K562 (cell line): ENCODE data around the gene PNP. TPM values are rescaled to one million over a fixed set of nuclear protein-coding genes. Genes with fewer than 3 reads are reported as not detected.

Experiments
- GTF2A2 ChIP-seq: IDR thresholded peaks from 2 replicates; pipeline ENCODE4 v1.6.1; 2016; ENCODE audit warnings: mild to moderate bottlenecking, missing genetic modification characterization, missing compliant biosample characterization
- GTF2F1 ChIP-seq: IDR thresholded peaks from 2 replicates; pipeline ENCODE4 v1.6.1; 2011; ENCODE audit warnings: low read depth, low read length, improper control_type of control experiment
- HDGF ChIP-seq: fragments of 450-650 bp; IDR thresholded peaks from 2 replicates; pipeline ENCODE4 v1.6.1; 2016
- HOMEZ ChIP-seq: fragments of 250-450 bp; sonication (Bioruptor Pico); IDR thresholded peaks from 2 replicates; pipeline ENCODE4 v1.4.0; 2020; ENCODE audit warnings: mild to moderate bottlenecking, moderate library complexity
- HOXB6 ChIP-seq: fragments of 250-450 bp; sonication (Bioruptor Pico); IDR thresholded peaks from 2 replicates; pipeline ENCODE4 v1.5.1; 2022; ENCODE audit warnings: mild to moderate bottlenecking, borderline replicate concordance
- KAT8 ChIP-seq: fragments of 450-650 bp; IDR thresholded peaks from 2 replicates; pipeline ENCODE4 v1.6.1; 2016; ENCODE audit warnings: low read depth, mild to moderate bottlenecking
- MED1 ChIP-seq: sonication (generic); formaldehyde crosslinking; IDR thresholded peaks from 2 replicates; pipeline ENCODE4 v1.8.1; 2023; ENCODE audit warnings: missing genetic modification reagents, borderline replicate concordance
- MLLT1 ChIP-seq, 2 experiments: fragments of 450-650 bp; IDR thresholded peaks; 2 replicates each; pipeline ENCODE4 v1.6.1; 2016
- MYBL2 ChIP-seq, 2 experiments: fragments of 450-650 bp in 1 of 2; sonication (generic) in 1 of 2; formaldehyde crosslinking in 1 of 2; IDR thresholded peaks; 2 replicates each; pipeline versions ENCODE4 v1.6.1 to v1.8.1; 2017 to 2022; ENCODE audit warnings: borderline replicate concordance in 1 of 2, inconsistent platforms in 1 of 2, low read depth in 1 of 2, mild to moderate bottlenecking in 1 of 2, missing genetic modification reagents in 1 of 2, moderate library complexity in 1 of 2
- NONO ChIP-seq, 2 experiments: fragments of 200-400 bp in 1 of 2; fragments of 450-650 bp in 1 of 2; formaldehyde crosslinking in 1 of 2; IDR thresholded peaks; 2 replicates each; pipeline ENCODE4 v1.6.1; 2017; ENCODE audit warnings: low read depth in 2 of 2, mild to moderate bottlenecking in 2 of 2, moderate library complexity in 2 of 2, low read length in 1 of 2
- POLR2AphosphoS2 ChIP-seq: IDR thresholded peaks from 2 replicates; pipeline ENCODE4 v1.6.1; 2012; ENCODE audit warnings: low read length, improper control_type of control experiment
- PTTG1 ChIP-seq: fragments of 450-650 bp; IDR thresholded peaks from 2 replicates; pipeline ENCODE4 v1.6.1; 2016; ENCODE audit warnings: low read depth, mild to moderate bottlenecking, missing genetic modification characterization, missing compliant biosample characterization
- RBM25 ChIP-seq: fragments of 200-400 bp; formaldehyde crosslinking; IDR thresholded peaks from 2 replicates; pipeline ENCODE4 v1.6.1; 2018; ENCODE audit warnings: low read length, low read depth, moderate library complexity; ENCODE audit not compliant: severe bottlenecking
- TCFL5 ChIP-seq: fragments of 250-450 bp; sonication (Bioruptor Pico); conservative IDR thresholded peaks from 2 replicates; pipeline ENCODE4 v1.6.1; 2021; ENCODE audit warnings: mild to moderate bottlenecking, moderate library complexity, matching md5 sums
- YBX1 ChIP-seq: fragments of 450-650 bp; IDR thresholded peaks from 2 replicates; pipeline ENCODE4 v1.7.1; 2016; ENCODE audit warnings: mild to moderate bottlenecking
- polyA plus RNA-seq, 8 experiments: library from polyadenylated mRNA; depleted of rRNA in 4 of 8; stranded (reverse) in 5 of 8; unstranded in 3 of 8; fragments of >200 nt; fragmentation: Nextera tagmentation in 2 of 8; fragmentation: Illumina TruSeq in 1 of 8; extraction: Ambion mirVana in 2 of 8; extraction: Trizol in 1 of 8; gene quantifications; 2 replicates each; pipeline versions ENCODE4 v1.2.1 to v1.2.3, GENCODE V29; 2011 to 2014; ENCODE audit warnings: inconsistent platforms in 1 of 8, missing spikeins in 1 of 8
- total RNA-seq, 7 experiments: library from RNA; depleted of rRNA in 6 of 7; stranded (reverse); fragments of >200 nt in 6 of 7; fragmentation: Illumina TruSeq in 2 of 7; extraction: Trizol in 2 of 7; gene quantifications; 2 replicates each; pipeline versions ENCODE4 v1.2.1 to v1.2.3, GENCODE V29; 2011 to 2021; ENCODE audit warnings: low replicate concordance in 1 of 7
- TF ChIP-seq, protein P1 (sequence below), 2 experiments: fragments of 450-650 bp; conservative IDR thresholded peaks; 2 replicates each; pipeline ENCODE4 v1.6.1; 2017; ENCODE audit warnings: mild to moderate bottlenecking in 2 of 2, moderate library complexity in 2 of 2
- TF ChIP-seq, protein P2 (sequence below), 2 experiments: fragments of 450-650 bp in 1 of 2; sonication (generic) in 1 of 2; formaldehyde crosslinking in 1 of 2; IDR thresholded peaks in 1 of 2; conservative IDR thresholded peaks in 1 of 2; 2 replicates each; pipeline versions ENCODE4 v1.6.1 to v1.8.1; 2016 to 2023; ENCODE audit warnings: mild to moderate bottlenecking in 2 of 2, moderate library complexity in 2 of 2, inconsistent platforms in 1 of 2, missing genetic modification reagents in 1 of 2
- TF ChIP-seq, protein P3 (sequence below): sonication (generic); formaldehyde crosslinking; IDR thresholded peaks from 2 replicates; pipeline ENCODE4 v1.8.0; 2022; ENCODE audit warnings: mild to moderate bottlenecking, missing genetic modification reagents, borderline replicate concordance

PNP gene
- total and polyA plus RNA-seq, 9 of the 15 experiments (the other 6 are each of a cell fraction or from before 2014, with no cell fraction given): 92.5 to 288 (median 137) TPM

GRCh38 chr14:20455355-20456300, 13.6 kb upstream of the PNP start (continued):
- TF ChIP-seq HOMEZ (CRISPR knock-in tag) (no peak), HOXB6 (CRISPR knock-in tag) (no peak), YBX1 (no peak), PTTG1 (tag) (no peak), NONO (IDR thresholded peaks at IDR 0.05; ENCODE audit: low read depth in 2 of 2, low read length in 1 of 2) (no peak), MED1 (no peak), POLR2AphosphoS2 (no peak), KAT8 (no peak), TCFL5 (CRISPR knock-in tag) (no peak), RBM25 (no peak), GTF2F1 (peak; percentile 70; the same call in 1 of the 2 replicates), GTF2A2 (tag) (no peak), HDGF (no peak), MLLT1 (IDR thresholded peaks at IDR 0.05) (0 out of 4 replicates have a peak, but pooled peaks of 1 of the 2 experiments have one; percentile 42), MYBL2 (IDR thresholded peaks at IDR 0.05; ENCODE audit: low read depth) (no peak), MYBL2 (CRISPR knock-in tag; IDR thresholded peaks at IDR 0.05; ENCODE audit: borderline replicate concordance) (no peak)
- TF ChIP-seq, protein P1, sequence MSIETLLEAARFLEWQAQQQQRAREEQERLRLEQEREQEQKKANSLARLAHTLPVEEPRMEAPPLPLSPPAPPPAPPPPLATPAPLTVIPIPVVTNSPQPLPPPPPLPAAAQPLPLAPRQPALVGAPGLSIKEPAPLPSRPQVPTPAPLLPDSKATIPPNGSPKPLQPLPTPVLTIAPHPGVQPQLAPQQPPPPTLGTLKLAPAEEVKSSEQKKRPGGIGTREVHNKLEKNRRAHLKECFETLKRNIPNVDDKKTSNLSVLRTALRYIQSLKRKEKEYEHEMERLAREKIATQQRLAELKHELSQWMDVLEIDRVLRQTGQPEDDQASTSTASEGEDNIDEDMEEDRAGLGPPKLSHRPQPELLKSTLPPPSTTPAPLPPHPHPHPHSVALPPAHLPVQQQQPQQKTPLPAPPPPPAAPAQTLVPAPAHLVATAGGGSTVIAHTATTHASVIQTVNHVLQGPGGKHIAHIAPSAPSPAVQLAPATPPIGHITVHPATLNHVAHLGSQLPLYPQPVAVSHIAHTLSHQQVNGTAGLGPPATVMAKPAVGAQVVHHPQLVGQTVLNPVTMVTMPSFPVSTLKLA (conservative IDR thresholded peaks at IDR 0.05): peak; percentile 85 to 94
- TF ChIP-seq, protein P2, sequence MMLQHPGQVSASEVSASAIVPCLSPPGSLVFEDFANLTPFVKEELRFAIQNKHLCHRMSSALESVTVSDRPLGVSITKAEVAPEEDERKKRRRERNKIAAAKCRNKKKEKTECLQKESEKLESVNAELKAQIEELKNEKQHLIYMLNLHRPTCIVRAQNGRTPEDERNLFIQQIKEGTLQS (IDR thresholded peaks at IDR 0.05): 0 out of 2 replicates have a peak, but pooled peaks have one; percentile 23
- TF ChIP-seq, protein P2 (CRISPR knock-in tag; conservative IDR thresholded peaks at IDR 0.05): no peak
- TF ChIP-seq, protein P3, sequence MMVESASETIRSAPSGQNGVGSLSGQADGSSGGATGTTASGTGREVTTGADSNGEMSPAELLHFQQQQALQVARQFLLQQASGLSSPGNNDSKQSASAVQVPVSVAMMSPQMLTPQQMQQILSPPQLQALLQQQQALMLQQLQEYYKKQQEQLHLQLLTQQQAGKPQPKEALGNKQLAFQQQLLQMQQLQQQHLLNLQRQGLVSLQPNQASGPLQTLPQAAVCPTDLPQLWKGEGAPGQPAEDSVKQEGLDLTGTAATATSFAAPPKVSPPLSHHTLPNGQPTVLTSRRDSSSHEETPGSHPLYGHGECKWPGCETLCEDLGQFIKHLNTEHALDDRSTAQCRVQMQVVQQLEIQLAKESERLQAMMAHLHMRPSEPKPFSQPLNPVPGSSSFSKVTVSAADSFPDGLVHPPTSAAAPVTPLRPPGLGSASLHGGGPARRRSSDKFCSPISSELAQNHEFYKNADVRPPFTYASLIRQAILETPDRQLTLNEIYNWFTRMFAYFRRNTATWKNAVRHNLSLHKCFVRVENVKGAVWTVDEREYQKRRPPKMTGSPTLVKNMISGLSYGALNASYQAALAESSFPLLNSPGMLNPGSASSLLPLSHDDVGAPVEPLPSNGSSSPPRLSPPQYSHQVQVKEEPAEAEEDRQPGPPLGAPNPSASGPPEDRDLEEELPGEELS: no peak
